ENCODE data around the gene LPAR1.

The LPAR1 gene

GRCh38 chr9:111036946-111037345, 1.3 kb downstream of the LPAR1 start:
- no peak for DNase-seq

GRCh38 chr9:111036429-111036789, 1.9 kb downstream of the LPAR1 start:
- no peak for DNase-seq

GRCh38 chr9:111035543-111036428, 2.5 kb downstream of the LPAR1 start:
- no peak for DNase-seq

- no peak for DNase-seq
Observed at GRCh38 chr9:111034898-111035539, 3.3 kb downstream of the LPAR1 start.

GRCh38 chr9:111034170-111034897, 3.9 kb downstream of the LPAR1 start:
- DNase-seq, result no peak

GRCh38 chr9:111030492-111030891, 7.8 kb downstream of the LPAR1 start:
- no peak for DNase-seq

DNA sequence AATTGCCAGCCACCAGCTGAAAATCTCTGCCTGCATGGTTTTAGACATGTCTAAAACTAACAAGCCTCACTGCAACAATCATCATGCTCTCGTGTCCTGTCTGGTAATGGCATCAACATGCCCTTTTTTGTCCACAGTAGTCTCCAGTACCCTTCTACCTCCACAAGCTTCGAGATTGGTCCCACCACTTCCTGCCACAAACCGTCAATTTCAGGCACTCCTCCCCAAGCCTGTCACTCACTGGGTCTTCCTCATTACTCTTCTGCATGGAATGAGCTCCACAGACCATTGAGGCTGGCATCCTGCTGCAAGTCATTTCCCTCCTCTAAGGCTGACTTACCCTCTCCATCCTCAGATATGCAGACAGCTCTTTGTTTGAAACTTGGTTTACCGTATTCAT, 9.0 kb downstream of the LPAR1 start:
- no peak for DNase-seq

- DNase-seq, result no peak
Observed at GRCh38 chr9:111027798-111028197, 10.5 kb downstream of the LPAR1 start.

GRCh38 chr9:111023128-111023527, 15.1 kb downstream of the LPAR1 start:
- no peak for DNase-seq

GRCh38 chr9:111020594-111020993, 17.7 kb downstream of the LPAR1 start:
- no peak for DNase-seq

DNA sequence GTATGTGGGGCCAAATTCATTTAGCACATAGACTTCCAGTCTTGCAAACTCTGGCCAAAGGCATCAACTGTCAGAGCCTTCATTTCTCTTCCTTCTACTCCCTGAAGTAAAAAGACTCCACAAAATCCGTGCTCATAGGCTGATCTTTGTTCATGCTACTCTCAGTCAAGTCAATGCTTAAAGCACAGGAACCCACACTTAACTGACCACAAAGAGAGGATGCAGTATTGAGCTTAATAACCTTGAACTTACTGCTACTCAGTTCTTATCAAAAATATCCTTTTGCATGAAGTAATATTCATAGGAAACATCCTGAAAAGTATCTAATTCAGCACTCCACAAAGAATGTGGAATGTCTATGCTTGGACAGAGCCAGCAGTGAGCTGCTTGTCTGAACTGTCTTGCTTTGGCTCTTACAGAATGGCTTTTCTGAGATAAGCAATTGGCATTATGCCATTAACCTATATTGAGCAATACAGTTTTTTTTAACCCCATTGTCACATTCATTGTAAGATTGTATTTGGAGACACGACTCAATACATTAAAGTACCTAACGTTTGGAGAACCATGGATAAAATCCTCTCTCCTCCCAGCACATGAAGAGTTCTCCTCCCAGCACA, 21.7 kb downstream of the LPAR1 start:
- no peak for DNase-seq

DNA sequence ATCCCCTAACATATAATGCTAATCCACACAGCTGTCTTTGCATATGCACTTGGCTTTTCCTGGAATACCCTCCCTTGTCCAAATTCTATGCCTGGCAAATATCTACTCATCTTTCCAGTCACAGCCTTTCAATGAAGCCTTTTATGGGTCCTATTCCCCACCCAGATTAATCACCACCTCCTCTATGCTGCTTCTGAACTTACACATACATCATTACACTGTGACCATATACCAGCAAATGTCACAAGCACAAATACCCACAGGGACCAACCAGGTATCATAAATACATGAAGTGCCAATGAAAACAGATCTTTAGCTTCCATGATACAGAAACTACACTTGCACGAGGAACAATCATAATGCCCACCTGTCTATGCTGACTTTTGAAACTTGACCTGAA, 22.3 kb downstream of the LPAR1 start:
- DNase-seq, result no peak

DNA sequence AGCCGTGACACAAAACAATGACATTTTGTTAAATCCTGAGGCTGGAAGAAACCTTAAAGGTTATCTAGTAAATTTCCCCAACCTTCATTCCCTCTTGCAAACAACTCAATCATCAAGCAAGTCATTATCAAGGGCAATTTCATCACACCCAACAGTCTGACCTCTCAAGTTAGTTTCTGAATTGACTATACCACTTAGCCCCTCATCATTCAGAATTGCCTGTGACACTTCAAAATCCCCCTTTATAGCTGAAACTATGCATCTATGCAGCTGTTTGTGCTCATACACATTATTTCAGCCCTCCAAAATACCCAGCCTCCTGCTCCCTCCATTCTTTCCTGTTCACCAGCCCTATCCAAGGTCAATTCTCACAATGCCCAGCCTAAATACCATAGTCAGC, 24.6 kb downstream of the LPAR1 start:
- DNase-seq, result no peak

GRCh38 chr9:111013250-111013649, 25.0 kb downstream of the LPAR1 start:
- DNase-seq, result no peak

- no peak for DNase-seq
Observed at GRCh38 chr9:111008158-111009075, 29.9 kb downstream of the LPAR1 start.

DNA sequence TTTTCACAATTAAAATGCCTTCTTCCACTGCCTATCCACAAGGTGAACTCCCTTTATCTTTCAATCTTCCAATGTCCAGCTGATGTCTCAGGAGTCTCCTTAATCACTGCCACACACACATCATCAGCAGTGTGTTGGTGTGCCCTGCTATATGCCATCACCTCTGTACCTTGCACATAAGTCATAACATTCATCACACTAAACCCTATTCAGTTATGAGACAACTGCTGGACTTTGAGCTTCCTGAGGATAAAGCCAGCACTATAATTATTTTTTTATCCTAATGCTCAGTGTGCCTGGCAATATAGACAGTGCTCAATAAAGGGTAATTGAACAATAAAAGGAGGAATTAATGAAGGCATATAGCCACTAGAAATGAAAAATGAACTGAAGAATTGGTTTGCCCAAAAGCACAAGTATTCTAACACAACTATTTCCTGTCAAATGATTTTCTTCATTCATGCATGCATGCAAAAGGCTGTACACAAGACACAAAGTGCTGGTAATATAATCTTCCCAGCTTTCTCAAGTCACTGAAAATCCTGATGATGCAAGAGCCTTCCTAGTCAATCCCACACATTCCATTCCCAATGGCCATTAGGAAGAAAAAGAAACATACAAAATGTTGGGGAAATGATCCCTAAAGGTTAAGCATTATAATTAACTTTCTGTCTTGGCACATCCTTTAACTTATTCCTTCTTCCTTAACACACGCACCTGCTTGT, 32.4 kb downstream of the LPAR1 start:
- DNase-seq, result no peak

- DNase-seq, result no peak
Observed at GRCh38 chr9:111004936-111005335, 33.3 kb downstream of the LPAR1 start.

DNA sequence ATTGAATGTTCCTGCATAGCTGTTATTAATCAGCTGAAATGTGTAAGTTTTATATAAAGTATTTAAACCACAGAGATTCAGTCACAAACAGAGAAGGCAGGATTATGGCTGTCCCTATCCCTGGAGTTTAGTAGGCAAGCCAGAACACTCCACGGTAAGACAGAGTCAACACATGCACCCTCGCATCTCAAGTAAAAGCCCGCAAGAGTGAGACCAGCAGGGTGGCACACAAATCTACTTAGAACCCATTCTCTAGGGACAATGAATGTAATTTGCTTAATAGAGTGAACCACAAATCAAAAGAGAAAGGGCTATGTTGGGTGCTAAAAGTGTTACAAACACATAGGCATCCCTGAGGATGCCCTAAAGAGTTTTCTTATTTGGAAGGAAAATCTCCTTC, 35.1 kb downstream of the LPAR1 start:
- no peak for DNase-seq

DNA sequence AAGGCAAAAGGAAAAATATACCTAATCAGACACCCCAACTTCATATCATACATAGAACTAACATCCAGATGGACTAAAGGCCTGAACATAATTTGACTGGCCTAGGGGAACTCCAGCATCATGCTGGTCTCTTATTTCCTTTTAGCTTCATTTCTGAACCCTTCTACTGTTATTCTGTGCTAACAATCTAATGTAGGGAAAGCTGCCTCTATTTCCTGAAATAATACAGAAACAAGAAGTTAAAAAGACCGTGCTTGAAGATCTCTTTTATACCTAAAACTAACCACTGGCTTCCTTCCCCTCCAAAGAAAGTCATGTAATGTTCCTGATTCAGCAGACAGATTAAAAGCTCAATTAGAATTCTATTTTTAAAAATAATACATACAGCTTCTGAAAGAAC, 36.7 kb downstream of the LPAR1 start:
- peak; percentile 23 to 43 for DNase-seq

DNA sequence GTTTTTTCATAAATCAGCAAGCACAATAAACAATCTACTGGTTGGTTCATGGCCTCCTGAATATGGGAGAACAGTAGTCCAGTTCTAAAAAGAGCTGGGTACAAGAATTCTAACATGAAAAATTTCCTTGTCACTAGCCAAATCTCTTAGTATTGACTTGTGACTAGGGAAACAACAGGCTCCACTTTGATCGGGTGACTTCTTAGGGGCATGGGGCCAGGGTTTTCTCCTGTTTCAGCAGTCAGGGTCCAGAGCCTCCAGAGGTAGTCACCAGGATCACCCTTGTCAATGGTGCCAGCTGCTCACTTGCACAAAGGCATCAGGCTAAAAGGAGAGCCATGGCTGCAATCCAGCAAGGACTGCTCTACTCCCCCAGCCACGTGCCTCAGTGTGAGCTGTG, 38.1 kb downstream of the LPAR1 start:
- no peak for DNase-seq

GRCh38 chr9:110999379-110999778, 38.9 kb downstream of the LPAR1 start:
- no peak for DNase-seq

GRCh38 chr9:110997847-110998246, 40.4 kb downstream of the LPAR1 start:
- DNase-seq, result no peak

All from AML-193 (cell line).